HG03558 (cell line): ENCODE data around the gene NCS1.

Source experiments
- ATAC-seq: cut with Tn5 transposase; IDR thresholded peaks from one replicate; pipeline ENCODE4 v1.9.1; 2021; ENCODE audit warnings: moderate number of reproducible peaks; ENCODE audit not compliant: unreplicated experiment; ENCODE audit errors: extremely low read depth

The NCS1 gene

GRCh38 chr9:130174025-130174424, 1.8 kb downstream of the NCS1 start:
- ATAC-seq = no peak

- no peak for ATAC-seq
Observed at GRCh38 chr9:130174920-130175321, 2.7 kb downstream of the NCS1 start.

GRCh38 chr9:130175355-130175754, 3.2 kb downstream of the NCS1 start:
- no peak for ATAC-seq

- no peak for ATAC-seq
Observed at GRCh38 chr9:130176760-130177159, 4.6 kb downstream of the NCS1 start.

GRCh38 chr9:130177898-130178805, 5.9 kb downstream of the NCS1 start:
- no peak for ATAC-seq

GRCh38 chr9:130179331-130179907, 7.2 kb downstream of the NCS1 start:
- no peak for ATAC-seq

GRCh38 chr9:130180516-130180915, 8.3 kb downstream of the NCS1 start:
- ATAC-seq = no peak

- ATAC-seq = no peak
Observed at GRCh38 chr9:130181678-130182380, 9.6 kb downstream of the NCS1 start.

GRCh38 chr9:130182381-130182909, 10.2 kb downstream of the NCS1 start:
- ATAC-seq = no peak

GRCh38 chr9:130183133-130183762, 11.0 kb downstream of the NCS1 start:
- ATAC-seq = no peak

GRCh38 chr9:130185017-130185416, 12.8 kb downstream of the NCS1 start:
- no peak for ATAC-seq

GRCh38 chr9:130185490-130186031, 13.4 kb downstream of the NCS1 start:
- no peak for ATAC-seq

GRCh38 chr9:130186051-130186450, 13.8 kb downstream of the NCS1 start:
- no peak for ATAC-seq

GRCh38 chr9:130186839-130187522, 14.8 kb downstream of the NCS1 start:
- no peak for ATAC-seq

GRCh38 chr9:130187523-130187846, 15.3 kb downstream of the NCS1 start:
- ATAC-seq = no peak

- no peak for ATAC-seq
Observed at GRCh38 chr9:130188860-130189481, 16.8 kb downstream of the NCS1 start.

GRCh38 chr9:130189840-130190239, 17.6 kb downstream of the NCS1 start:
- ATAC-seq = no peak

- no peak for ATAC-seq
Observed at GRCh38 chr9:130191068-130191748, 19.0 kb downstream of the NCS1 start.

- no peak for ATAC-seq
Observed at GRCh38 chr9:130191749-130192120, 19.5 kb downstream of the NCS1 start.
